Myocyte (in vitro differentiated cells): Measurements from ENCODE around the gene EVI5L. TPM values are rescaled to one million over a fixed set of nuclear protein-coding genes. Genes with fewer than 3 reads are reported as not detected.
"Not testable (repeated sequence)": the region's sequence is repeated elsewhere in the genome, so short reads cannot be mapped to it uniquely, and the experiment has no call there.

Experiments used
- DNase-seq: peaks from one replicate; pipeline ENCODE4 v3.0.0-alpha.2; 2012; ENCODE audit warnings: low read depth
- polyA plus RNA-seq: library from polyadenylated mRNA; unstranded; fragments of >200 nt; gene quantifications from one replicate; pipeline ENCODE4 v1.2.1, GENCODE V29; 2012; ENCODE audit warnings: missing spikeins
- total RNA-seq: library from RNA; depleted of rRNA; stranded (reverse); fragments of >200 nt; gene quantifications from 2 replicates; pipeline ENCODE4 v1.2.3, GENCODE V29; 2014

Gene EVI5L
- 25.2 and 25.4 TPM in 2 replicates for total RNA-seq
- 31.3 TPM for polyA plus RNA-seq

DNA sequence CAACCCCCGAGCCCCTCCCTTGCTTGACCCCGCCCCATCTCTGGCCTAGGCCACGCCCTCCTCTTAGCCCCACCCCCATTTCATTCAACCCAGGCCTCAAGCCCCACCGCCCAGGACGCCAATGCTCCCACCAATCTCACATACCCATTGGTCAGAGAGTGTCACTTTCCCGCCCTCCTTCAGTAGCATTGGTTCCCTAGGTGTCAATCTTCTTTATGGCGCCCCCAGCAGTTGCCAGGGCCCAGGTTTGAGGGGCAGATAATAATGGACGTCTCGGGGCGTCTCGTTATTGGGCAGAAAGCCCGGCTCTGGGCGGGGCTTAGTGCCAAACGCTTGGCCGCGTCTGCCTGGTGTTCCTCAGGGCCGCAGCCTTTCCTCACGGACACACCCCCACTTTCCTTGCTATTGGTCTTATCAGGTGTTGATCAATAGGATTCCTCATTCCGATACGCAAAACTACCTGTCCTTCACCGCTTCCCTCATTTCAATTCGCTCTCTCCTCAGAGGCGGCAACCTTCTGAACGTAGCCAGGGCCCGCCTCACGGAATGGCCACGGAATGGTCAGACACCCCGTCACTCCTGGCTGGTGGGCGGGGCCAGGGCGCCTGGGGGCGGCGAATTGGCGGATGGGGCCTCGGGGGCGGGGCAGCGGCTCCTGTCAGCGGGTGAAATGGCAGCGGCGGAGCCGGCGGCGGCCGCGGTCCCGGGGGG lies at the start of gene EVI5L:
EVI5L (plus strand) TSS at position 658 of the 711 bp plus-strand sequence. CDS start 16,325 bp downstream, outside the sequence.
- peak; percentile 100 for DNase-seq

GRCh38 chr19:7781157-7781556 lies 48.9 kb upstream of the EVI5L start:
- DNase-seq: no peak

DNA sequence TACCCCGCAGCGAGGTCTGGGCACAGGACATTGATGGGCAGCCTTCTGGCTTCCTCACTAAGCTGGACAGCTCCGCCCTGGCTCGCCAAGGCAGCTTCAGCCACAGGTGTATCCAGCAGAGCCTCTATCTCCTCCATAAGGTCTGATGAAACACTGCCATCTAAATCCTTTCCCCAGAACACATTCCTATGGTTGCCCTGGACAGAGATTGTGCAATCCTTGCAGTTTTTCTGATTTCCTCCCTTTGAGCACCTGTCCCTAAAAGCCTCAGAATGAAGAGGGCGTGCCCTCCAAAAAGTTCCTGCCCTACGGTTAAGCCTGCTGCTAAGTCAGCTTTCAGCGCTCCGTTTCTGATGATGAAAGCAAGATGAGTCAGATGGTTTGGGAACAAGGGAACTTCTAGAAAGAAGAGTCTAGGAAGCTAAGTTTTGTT lies 46.0 kb upstream of the EVI5L start:
- DNase-seq: peak; percentile 49

- DNase-seq: no peak
These were observed 45.2 kb upstream of the EVI5L start for GRCh38 chr19:7784856-7785255.

- no peak for DNase-seq
These were observed 42.9 kb upstream of the EVI5L start for GRCh38 chr19:7787141-7787540.

DNA sequence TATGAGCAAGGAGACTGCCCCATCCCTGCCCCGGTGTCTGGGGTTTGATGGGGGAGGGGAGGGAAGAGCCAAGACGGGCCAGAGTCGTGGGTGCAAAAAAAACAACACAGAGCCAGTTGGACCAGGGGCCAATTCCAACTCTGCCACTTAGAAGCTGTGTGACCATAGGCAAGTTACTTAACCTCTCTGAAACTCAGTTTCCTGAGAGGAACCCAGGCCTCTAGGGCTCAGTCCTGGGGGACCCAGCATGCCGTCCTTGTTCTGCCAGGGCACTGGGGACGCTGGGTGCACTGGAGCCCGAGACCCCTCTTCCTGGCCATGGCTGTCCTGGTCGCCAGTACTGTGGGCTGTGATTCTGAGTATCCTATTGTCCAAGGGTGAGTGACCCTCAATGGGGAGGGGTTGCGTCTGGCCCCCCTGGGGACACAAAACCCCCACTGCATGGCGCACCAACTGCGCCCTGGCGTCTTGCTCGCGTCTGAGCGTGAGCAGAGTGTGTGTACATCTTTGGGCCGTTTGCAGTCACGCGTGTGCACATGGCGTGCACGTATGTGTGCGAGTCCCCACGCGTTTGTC lies 42.3 kb upstream of the EVI5L start:
- no peak for DNase-seq

DNA sequence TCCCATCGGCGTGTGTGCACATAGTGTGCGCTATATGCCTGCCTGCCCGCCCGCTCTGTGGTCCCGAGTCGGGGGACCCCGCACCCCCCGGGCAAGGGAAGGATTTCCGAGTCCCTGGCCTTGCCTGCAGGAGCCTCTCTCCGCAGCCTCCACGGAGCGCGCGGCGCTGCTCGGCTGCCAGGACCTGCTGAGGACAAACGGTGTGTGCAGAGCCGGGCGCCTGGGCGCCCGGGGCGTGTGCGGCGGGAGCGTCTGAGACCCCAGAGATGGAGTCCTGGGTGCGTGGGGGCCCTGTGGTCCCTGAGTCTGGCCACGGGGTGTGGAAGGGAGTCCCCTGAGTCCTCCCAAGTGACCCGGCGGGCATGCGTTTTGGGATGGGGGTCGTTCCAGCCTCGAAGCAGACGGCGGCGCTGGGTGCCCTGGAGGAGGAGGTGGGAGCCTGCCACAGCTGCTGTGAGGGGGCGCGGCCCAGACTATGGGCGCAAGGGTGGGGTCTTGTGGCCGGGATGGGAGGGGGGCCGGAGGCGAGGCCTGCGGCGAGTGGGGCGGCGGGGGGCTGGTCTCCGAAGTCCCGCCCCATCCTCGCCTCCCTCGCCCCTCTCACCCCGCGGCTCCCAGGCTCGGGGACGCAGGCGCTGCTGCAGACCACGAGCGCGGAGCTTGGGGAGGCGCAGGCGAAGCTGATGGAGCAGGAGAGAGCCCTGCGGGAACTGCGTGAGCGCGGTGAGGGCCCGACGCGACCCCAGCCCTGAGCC lies 41.7 kb upstream of the EVI5L start:
- DNase-seq: no peak

DNA sequence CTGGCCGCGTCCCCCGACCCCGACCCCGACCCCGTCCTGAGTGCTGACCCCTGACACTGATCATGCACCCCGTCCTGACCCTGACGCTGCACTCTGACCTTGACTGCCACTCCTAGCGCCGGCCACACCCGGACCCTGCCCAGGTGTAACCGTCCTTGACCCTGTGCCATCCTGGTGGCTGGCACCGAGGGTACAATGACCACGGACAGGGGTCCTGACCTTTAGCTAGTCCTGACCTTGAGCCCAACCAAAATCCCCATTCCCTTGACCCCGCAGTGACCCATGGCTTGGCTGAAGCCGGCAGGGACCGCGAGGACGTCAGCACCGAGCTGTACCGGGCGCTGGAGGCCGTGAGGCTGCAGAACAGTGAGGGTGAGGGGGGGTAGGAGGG lies 41.1 kb upstream of the EVI5L start:
- DNase-seq: no peak

- DNase-seq: no peak
These were observed 40.6 kb upstream of the EVI5L start for GRCh38 chr19:7789447-7789846.

DNA sequence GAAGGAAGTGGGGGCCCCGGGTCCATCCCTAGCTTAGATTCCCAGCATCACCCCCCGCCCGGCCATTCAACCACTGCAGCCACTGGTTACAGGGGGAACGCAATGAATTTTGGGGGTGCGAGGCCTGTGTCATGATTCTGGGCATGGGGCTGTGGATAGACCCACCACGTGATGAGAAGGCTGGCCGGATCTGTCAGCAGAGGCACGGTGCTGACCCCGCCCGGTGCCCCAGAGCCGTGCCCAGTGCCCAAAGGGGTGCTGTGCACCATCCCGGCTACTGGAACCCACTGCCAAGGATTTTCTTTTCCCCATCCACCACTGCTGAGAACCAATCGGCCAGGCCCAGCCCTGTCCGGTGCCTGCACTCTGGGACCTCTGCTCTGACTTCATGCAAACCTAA lies 39.6 kb upstream of the EVI5L start:
- DNase-seq: no peak

GRCh38 chr19:7792281-7792680 lies 37.7 kb upstream of the EVI5L start:
- DNase-seq: no peak

DNA sequence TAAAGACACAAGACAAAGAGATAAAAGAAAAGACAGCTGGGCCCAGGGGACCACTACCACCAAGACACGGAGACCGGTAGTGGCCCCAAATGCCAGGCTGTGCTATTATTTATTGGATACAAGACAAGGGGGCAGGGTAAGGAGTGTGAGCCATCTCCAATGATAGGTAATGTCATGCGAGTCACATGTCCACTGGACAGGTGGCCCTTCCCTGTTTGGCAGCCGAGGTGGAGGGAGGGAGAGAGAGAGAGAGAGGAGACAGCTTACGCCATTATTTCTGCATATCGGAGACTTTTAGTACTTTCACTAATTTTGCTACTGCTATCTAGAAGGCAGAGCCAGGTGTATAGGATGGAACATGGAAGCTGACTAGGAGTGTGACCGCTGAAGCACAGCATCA lies 37.3 kb upstream of the EVI5L start:
- DNase-seq: not testable (repeated sequence)

DNA sequence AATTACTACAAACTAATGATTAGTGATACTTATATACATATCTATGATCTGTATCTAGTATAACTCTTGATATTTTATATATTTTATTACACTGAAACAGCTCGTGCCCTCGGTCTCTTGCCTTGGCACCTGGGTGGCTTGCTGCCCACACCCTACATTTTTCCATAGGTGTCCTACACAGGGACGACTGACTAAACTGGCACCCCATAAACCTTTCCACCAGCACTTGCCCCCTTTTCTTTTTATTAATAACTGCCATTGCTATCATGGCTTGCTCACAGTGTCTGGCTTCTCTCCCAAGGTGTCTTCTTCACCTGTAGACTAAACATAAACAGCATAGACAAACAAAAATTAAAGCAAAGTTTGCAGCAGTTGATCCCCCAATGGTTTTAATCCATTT lies 36.5 kb upstream of the EVI5L start:
- no peak for DNase-seq

- no peak for DNase-seq
These were observed 34.4 kb upstream of the EVI5L start for GRCh38 chr19:7795555-7796161.

DNA sequence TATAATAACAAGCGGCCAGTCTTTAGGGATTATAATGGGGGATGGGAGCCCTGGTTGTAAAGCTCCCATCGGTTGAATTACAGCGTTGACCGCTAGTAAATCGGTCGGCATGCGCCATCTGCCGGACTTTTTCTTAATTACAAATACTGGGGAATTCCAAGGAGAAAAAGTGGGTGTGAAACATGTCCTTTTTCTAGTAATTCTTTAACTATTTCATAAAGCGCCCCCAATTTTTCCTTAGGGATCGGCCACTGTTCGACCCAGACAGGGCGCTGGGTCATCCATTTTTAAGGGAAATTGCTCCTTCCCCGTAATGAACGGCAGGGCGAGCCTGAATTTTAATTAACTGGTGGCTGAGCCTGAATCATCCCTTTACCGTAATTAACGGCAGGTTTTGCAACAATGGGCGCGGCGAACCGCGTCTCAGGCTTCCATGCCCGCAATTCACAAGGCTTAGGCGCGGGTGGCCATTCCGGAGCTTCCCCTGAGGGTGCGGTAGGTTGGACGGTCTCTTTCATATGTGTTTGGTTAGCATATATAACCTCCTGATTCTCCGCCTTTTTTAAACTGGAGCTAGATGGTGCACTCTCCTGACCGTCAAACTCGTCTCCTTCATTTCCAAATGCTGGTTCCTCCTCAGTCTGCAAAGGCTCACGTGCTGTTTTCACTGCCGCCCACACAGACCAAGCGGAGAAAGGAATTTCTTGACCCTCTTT lies 30.2 kb upstream of the EVI5L start:
- peak; percentile 77 for DNase-seq

- DNase-seq: no peak
These were observed 28.9 kb upstream of the EVI5L start for GRCh38 chr19:7801020-7801570.

GRCh38 chr19:7806234-7806633 lies 23.8 kb upstream of the EVI5L start:
- DNase-seq: no peak

- DNase-seq: no peak
These were observed 23.1 kb upstream of the EVI5L start for GRCh38 chr19:7806876-7807275.

GRCh38 chr19:7808108-7808507 lies 21.9 kb upstream of the EVI5L start:
- DNase-seq: no peak

DNA sequence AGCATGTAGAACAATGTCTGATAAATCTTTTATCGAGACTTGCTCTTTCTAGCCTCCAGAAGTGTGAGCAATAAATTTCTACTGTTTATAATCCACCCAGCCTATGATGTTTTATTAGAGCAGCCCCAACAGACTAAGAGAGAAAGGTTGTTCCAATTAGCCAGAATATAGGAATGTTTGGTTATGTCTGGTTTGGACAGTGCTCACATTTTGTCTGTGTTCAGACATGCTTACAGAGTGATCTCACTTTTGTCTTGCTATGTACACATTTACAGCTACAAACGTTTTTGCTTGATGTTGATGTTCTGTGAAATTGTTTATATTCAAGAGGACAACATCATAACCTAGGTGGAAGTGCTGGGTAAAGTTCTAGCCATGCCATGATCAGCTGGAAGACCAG lies 18.0 kb upstream of the EVI5L start:
- DNase-seq: no peak

- no peak for DNase-seq
These were observed 14.7 kb upstream of the EVI5L start for GRCh38 chr19:7815325-7815724.
